Transverse colon (tissue), 4 donors: ENCODE results near the gene PALB2.

Experiments used
- CTCF ChIP-seq, 5 experiments: fragments of 200-600 bp in 3 of 5; fragments of 450-650 bp in 2 of 5; sonication (generic) in 3 of 5; IDR thresholded peaks; 1 replicate in 2 of 5; 2 replicates in 3 of 5; pipeline ENCODE4 v1.5.1; 2016 to 2017; ENCODE audit warnings: antibody characterized with exemption in 5 of 5, inconsistent platforms in 3 of 5, mild to moderate bottlenecking in 2 of 5, moderate library complexity in 1 of 5
- POLR2AphosphoS5 ChIP-seq, 3 donors: sonication (generic); formaldehyde crosslinking; IDR thresholded peaks; one replicate each; pipeline ENCODE4 v1.6.1; 2016; ENCODE audit warnings: antibody characterized with exemption in 3 of 3

GRCh38 chr16:23607726-23608125 lies 33.4 kb downstream of the PALB2 start:
- TF ChIP-seq CTCF (IDR thresholded peaks at IDR 0.05), result no peak
- TF ChIP-seq POLR2AphosphoS5 (IDR thresholded peaks at IDR 0.05), result no peak
